Fibroblast of lung (primary cell): ENCODE data around the gene TENM4. TPM values are rescaled to one million over a fixed set of nuclear protein-coding genes. Genes with fewer than 3 reads are reported as not detected.

Source experiments
- DNase-seq, 2 donors: peaks; one replicate each; pipeline versions ENCODE4 v3.0.0 to v3.0.0-alpha.2; 2010; ENCODE audit warnings: low read depth in 2 of 2
- H2AFZ ChIP-seq: 2 replicates; pipeline ENCODE4 v1.5.1; 2012; ENCODE audit warnings: low read length, control low read depth, inconsistent platforms
- H3K27ac ChIP-seq: 2 replicates; pipeline ENCODE4 v1.5.1; 2011; ENCODE audit warnings: low read length, control low read depth; ENCODE audit not compliant: insufficient read depth
- H3K27me3 ChIP-seq: 2 replicates; pipeline ENCODE4 v1.5.1; 2011; ENCODE audit warnings: mild to moderate bottlenecking, low read length; ENCODE audit not compliant: control insufficient read depth, insufficient read depth
- H3K36me3 ChIP-seq: 2 replicates; pipeline ENCODE4 v1.5.1; 2011; ENCODE audit warnings: low read length; ENCODE audit not compliant: control insufficient read depth, insufficient read depth
- H3K4me1 ChIP-seq: 2 replicates; pipeline ENCODE4 v1.5.1; 2011; ENCODE audit warnings: low read length; ENCODE audit not compliant: control insufficient read depth, insufficient read depth; ENCODE audit errors: extremely low read depth
- H3K4me2 ChIP-seq: 2 replicates; pipeline ENCODE4 v1.5.1; 2011; ENCODE audit warnings: low read length, control low read depth; ENCODE audit not compliant: insufficient read depth; ENCODE audit errors: extremely low read depth
- H3K4me3 ChIP-seq, 4 experiments: fragments of 200-600 bp in 1 of 4; sonication (generic) in 1 of 4; replicated peaks in 1 of 4; 2 replicates each; pipeline ENCODE4 v1.5.1; 2011 to 2016; ENCODE audit warnings: low read length in 4 of 4, low read depth in 3 of 4, mild to moderate bottlenecking in 3 of 4, control low read depth in 2 of 4, inconsistent platforms in 1 of 4, mixed read lengths in 1 of 4; ENCODE audit not compliant: insufficient read depth in 1 of 4; ENCODE audit errors: control extremely low read depth in 1 of 4
- H3K79me2 ChIP-seq: 2 replicates; pipeline ENCODE4 v1.5.1; 2012; ENCODE audit warnings: mild to moderate bottlenecking, low read length, inconsistent platforms; ENCODE audit not compliant: control insufficient read depth, insufficient read depth
- H3K9ac ChIP-seq: 2 replicates; pipeline ENCODE4 v1.5.1; 2011; ENCODE audit warnings: mild to moderate bottlenecking, low read length, control low read depth; ENCODE audit not compliant: insufficient read depth
- H3K9me3 ChIP-seq: 2 replicates; pipeline ENCODE4 v1.5.1; 2012; ENCODE audit warnings: low read depth, low read length; ENCODE audit not compliant: control insufficient read depth, insufficient read depth
- H4K20me1 ChIP-seq: 2 replicates; pipeline ENCODE4 v1.5.1; 2011; ENCODE audit warnings: low read length; ENCODE audit not compliant: control insufficient read depth, insufficient read depth; ENCODE audit errors: extremely low read depth
- CTCF ChIP-seq, 2 donors: IDR thresholded peaks in 1 of 2; conservative IDR thresholded peaks in 1 of 2; 1 replicate in 1 of 2; 2 replicates in 1 of 2; pipeline ENCODE4 v1.5.1; 2011 to 2012; ENCODE audit warnings: low read length in 2 of 2, control low read depth in 1 of 2, inconsistent platforms in 1 of 2, low read depth in 1 of 2, mild to moderate bottlenecking in 1 of 2
- EZH2 ChIP-seq: IDR thresholded peaks from 2 replicates; pipeline ENCODE4 v1.5.1; 2012; ENCODE audit warnings: low read length, control low read depth, mild to moderate bottlenecking; ENCODE audit errors: missing control alignments
- polyA plus RNA-seq, 2 donors: library from polyadenylated mRNA; depleted of rRNA in 1 of 2; stranded (reverse) in 1 of 2; unstranded in 1 of 2; fragments of >200 nt; gene quantifications; 2 replicates each; pipeline ENCODE4 v1.2.1, GENCODE V29; 2011 to 2012; ENCODE audit warnings: missing spikeins in 1 of 2
- total RNA-seq: library from RNA; depleted of rRNA; stranded (reverse); fragments of >200 nt; gene quantifications from 2 replicates; pipeline ENCODE4 v1.2.1, GENCODE V29; 2014

TENM4 gene
- total and polyA plus RNA-seq, 2 donors (not counting 1 experiment from before 2014, with no cell fraction given): 4.6 to 48.4 TPM

GRCh38 chr11:79229047-79229446 lies 211.8 kb downstream of the TENM4 start:
- DNase-seq: no peak
- TF ChIP-seq EZH2: no peak
- TF ChIP-seq CTCF (conservative IDR thresholded peaks at IDR 0.05 in 1 of 2, IDR thresholded peaks at IDR 0.05 in 1 of 2; ENCODE audit: low read depth in 1 of 2, low read length in 2 of 2): no peak

DNA sequence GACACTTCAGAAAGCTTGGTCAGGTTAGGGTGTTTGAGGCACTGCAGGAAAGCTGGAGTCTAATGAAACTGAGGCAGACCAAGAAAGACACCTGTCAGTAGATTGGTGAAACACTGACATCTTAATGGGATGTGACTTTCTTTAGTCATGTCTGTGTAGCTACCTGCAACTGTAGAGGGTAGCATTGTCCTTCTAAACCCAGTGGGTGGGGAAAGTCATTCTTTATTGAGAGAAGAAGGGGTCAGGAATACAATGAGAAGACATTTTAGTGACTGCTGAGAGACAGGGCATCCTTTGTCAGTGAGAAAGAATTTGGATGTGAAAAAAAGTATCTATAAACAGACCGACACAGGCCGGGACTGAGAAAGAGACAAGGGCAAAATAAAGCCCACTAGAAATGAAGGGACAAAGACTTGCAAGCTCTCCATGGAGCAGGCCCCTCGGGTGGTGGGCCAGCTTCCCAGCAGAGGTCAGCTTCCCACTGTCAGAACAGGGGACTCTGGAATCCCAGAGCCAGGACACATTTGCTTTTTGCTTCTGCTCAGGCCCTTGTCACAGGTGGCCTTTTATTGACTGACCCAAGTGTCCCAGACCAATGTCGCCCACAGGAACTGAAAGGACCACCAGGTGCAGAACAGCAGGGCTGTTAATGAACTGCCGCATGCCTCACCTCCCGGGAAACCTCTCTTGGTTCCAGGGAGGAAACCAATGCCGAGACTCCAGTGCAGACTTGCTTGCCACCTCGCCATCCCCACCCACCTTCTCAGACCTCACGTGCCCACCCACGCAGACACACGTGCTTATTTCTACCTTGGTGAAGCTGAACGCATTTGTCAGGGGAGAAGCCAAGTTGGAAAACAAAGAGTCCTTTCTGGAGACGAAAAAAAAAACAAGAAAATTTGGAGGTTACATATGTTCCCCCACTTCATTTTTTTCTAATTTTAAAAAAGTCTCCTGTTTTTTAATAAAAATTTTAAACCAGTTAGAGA lies 212.8 kb downstream of the TENM4 start:
- Histone ChIP-seq H3K79me2 (no peaks in the 10 kb centered on the region), H3K9me3 (no peaks in the 10 kb centered on the region), H3K4me2 (no peak overlapping the region), H3K27me3 (no peaks in the 10 kb centered on the region), H3K36me3 (no peaks in the 10 kb centered on the region), H3K9ac (no peak overlapping the region), H3K4me1 (no peaks in the 10 kb centered on the region), H3K27ac (no peak overlapping the region), H3K4me3 (no peak overlapping the region), H2AFZ (no peak overlapping the region), H4K20me1 (no peaks in the 10 kb centered on the region)
- no peak for DNase-seq
- TF ChIP-seq CTCF (conservative IDR thresholded peaks at IDR 0.05 in 1 of 2, IDR thresholded peaks at IDR 0.05 in 1 of 2; ENCODE audit: low read depth in 1 of 2, low read length in 2 of 2) (no peak), EZH2 (no peak)

More at GRCh38 chr11:79229047-79229446, 211.8 kb downstream of the TENM4 start:
- Histone ChIP-seq H3K36me3 (no peaks in the 10 kb centered on the region), H2AFZ (no peak overlapping the region), H3K27ac (no peak overlapping the region), H3K9me3 (no peaks in the 10 kb centered on the region), H3K79me2 (no peaks in the 10 kb centered on the region), H3K27me3 (no peaks in the 10 kb centered on the region), H3K4me2 (no peak overlapping the region), H4K20me1 (no peaks in the 10 kb centered on the region), H3K4me1 (no peaks in the 10 kb centered on the region), H3K4me3 (no peak overlapping the region), H3K9ac (no peak overlapping the region)

- no peak for DNase-seq
- H3K9me3 ChIP-seq: no peaks in the 10 kb centered on the region
- no peaks in the 10 kb centered on the region for H3K27me3 ChIP-seq
- H3K9ac ChIP-seq: no peak overlapping the region
- no peak overlapping the region for H3K4me3 ChIP-seq
- H3K4me2 ChIP-seq: no peak overlapping the region
- H2AFZ ChIP-seq: no peak overlapping the region
- H3K4me1 ChIP-seq: no peaks in the 10 kb centered on the region
- no peaks in the 10 kb centered on the region for H3K36me3 ChIP-seq
- H3K79me2 ChIP-seq: no peaks in the 10 kb centered on the region
- no peak for TF ChIP-seq EZH2
- TF ChIP-seq CTCF (conservative IDR thresholded peaks at IDR 0.05 in 1 of 2, IDR thresholded peaks at IDR 0.05 in 1 of 2; ENCODE audit: low read depth in 1 of 2, low read length in 2 of 2): no peak
- no peak overlapping the region for H3K27ac ChIP-seq
- no peaks in the 10 kb centered on the region for H4K20me1 ChIP-seq
Observed at GRCh38 chr11:79227308-79227707, 213.5 kb downstream of the TENM4 start.
